ENCODE data around the gene JRKL.

The JRKL gene

GRCh38 chr11:96389720-96390487, at the start of gene JRKL, which contains the start of gene CCDC82:
JRKL (plus strand) TSS chr11:96390013; CDS start chr11:96390650, 637 bp downstream.
CCDC82 (minus strand) TSS chr11:96389912; CDS start chr11:96384747, 5,165 bp downstream.
- peak; percentile 65 for DNase-seq

DNA sequence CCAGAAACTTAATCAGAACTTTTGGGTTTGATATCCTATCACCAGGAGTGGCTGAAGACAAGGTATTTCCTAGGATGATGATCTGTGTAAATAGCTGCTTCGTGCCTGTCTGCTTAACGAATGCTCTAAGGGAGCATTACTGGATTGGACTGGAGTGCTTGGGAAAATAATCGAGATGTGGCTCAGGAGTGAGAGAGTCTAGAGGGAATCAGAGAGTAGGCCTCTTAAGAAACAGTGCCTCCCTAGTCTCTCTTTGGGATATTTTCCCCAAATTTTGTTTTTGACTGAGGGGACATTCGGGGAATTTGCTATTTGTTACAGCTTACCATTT, 49.3 kb upstream of the JRKL start:
- DNase-seq: no peak

GRCh38 chr11:96341211-96342013, 48.4 kb upstream of the JRKL start:
- no peak for DNase-seq

GRCh38 chr11:96342014-96342960, 47.5 kb upstream of the JRKL start:
- DNase-seq: no peak

DNA sequence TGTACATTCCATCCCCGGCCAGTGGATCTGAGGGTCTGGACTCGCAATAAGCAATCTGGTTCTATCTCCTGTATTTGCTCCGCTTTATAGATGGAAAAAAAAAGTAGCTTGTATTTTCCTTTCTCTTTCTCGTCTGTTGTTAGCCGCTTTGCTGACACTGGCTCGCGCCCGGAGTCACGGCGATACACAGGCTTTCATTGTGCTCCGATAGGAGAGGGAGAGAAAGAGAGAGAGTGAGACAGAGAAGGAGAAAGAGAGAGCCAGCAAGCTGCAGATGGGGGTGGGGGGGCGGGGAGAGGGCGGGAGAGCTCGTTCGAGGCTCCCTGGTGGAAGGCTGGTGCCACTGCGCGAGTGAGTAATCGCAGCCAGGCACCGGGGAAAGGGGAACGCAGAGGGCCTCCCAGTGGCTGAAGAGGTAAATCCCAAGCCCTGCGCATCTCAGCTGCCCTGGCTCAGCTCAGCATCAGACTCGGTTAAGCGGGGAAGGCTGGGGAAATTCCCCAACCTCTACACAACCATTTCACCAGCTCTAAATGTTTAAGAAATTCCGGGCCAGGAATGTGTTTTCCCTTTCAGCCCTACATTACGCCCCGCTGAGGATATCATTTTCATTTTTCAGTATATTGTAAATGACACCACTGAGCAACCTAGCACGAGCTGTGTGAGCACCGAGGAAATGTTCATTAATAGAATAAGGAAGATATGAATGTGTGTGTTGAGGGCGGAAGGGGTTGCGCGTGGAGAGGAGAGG, 46.7 kb upstream of the JRKL start, which contains the start of gene MAML2:
Gene MAML2, minus strand, starts transcription at position 235 of the 751 bp plus-strand sequence. CDS start 1,300 bp downstream, outside the sequence.
- no peak for DNase-seq

DNA sequence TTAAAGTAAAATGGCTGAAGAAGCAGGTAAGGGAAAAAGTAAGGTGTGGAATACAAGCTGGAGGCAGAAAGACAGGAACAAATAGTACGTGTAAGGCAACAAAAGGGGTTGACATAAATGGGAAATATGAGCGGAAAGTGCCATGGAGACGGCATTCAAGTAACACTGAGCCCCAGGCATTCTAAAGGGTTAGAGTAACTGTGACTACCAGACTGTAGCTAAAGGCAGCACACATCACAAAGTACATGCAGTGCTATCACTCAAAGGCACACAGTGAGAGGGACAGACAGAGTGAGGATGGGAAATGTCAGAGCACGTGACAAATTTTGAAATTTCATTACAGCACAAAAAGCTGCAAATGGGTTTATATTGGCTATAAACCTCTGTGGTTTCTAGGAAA, 33.0 kb upstream of the JRKL start:
- DNase-seq: no peak

DNA sequence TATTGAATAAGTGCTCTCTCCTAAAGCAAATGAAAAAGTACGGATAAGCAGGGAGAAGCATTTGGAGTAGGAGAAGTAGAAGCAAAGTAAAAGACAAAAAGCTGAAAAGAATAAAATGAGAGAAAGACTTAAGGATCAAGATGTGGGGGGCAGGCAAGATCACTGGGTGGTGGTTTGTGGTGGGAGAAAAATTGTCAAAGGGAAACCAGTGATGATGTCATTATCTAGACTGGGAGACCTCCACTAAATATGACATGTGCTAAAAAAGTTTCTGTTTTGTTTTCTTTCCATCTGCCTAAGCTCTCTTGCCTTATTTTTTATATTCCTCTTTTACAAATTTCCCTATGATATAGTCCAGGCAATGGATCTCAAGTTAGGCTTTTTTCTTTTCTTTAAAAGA, 32.0 kb upstream of the JRKL start:
- DNase-seq: no peak

- no peak for DNase-seq
Observed at GRCh38 chr11:96358321-96358720, 31.5 kb upstream of the JRKL start.

- DNase-seq: no peak
Observed at GRCh38 chr11:96361778-96362177, 28.0 kb upstream of the JRKL start.

- DNase-seq: no peak
Observed at GRCh38 chr11:96365493-96365892, 24.3 kb upstream of the JRKL start.

DNA sequence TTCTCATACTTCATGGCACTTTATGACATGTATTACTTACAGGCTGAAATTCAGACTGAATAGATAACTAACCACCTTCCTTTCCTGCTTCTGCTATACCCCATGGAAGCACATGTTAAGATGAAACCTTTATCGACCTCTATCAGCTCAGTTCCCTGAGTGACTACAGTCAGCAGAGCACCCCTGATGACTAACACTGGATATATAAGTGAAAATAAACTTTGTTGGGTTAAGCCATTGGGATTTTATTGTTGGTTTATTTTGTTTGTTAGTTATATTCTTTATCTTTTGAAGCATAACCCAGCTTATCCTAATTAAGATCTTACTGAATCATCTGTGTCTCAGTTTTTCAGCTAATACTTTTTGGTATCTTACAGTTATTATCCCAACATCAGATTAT, 23.8 kb upstream of the JRKL start:
- DNase-seq: no peak

DNA sequence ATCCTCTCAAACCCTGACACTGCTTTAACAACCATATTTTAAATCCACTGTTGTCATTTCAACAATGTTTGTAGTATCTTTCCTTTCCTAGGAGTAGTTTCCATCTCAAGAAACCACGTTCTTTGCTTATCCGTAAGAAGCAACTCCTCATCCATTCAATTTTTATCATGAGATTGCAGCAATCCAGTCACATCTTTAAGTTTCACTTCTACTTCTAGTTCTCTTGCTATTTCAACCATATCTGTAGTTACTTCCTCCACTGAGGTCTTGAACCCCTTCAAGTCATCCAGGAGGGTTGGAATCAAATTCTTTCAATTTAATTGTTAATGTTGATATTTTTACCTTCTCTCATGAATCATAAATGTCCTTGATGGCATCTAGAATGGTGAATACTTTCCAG, 22.5 kb upstream of the JRKL start:
- no peak for DNase-seq

GRCh38 chr11:96373826-96374225, 16.0 kb upstream of the JRKL start:
- DNase-seq: no peak

DNA sequence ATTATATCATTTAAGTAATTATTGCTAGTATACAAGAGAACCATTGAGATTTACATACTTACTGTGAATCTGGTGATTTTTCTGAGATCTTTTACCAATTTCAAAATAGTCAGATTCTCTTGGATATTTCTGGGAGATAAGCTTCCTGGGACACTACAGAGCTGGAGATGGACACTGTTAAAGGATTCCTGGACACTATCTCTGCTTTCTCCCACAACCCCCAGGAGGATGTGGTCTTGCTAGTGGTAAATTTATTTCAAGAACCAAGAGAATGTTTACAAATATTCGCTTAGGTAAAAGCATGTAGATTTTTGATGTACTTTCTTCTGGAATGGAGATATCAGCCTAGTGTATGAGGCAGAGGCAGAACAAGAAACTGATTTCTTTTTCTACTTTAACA, 13.0 kb upstream of the JRKL start:
- DNase-seq: no peak

DNA sequence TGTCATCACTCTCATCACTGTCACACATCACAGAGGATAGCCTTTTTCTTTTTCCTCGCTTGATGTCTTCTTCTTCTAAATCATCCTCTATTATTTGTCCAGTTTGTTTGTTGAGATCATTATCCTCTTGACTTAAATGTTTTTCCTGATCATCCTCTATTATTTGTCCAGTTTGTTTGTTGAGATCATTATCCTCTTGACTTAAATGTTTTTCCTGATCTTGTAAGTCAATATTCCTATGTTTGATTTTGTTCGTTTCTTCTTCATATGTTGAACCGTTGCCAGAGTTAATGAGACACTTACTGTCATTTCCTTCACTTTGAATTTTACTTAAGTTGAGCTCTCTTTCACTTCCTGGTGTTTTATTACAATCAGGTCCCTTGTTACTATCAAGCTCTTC, 5.7 kb upstream of the JRKL start:
- DNase-seq: peak; percentile 6

DNA sequence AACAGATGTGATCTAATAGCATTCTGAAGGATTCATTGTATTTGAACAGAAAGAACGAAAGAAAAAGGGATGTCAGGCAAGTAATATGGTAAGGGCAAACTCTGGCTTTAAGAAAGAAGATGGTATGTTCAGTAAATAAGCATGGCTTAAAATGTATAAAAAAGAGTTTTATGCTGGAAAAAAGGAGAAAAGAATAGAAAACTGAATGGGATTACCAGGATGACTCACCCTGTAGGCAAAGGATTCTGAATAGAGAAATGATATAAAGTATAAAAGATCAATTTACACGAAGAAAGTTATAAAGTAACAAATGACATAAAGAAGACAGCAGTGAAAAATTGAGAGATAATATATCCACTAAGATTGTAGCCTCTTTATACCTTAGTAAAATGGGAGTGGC, 4.6 kb upstream of the JRKL start:
- DNase-seq: no peak

GRCh38 chr11:96388891-96389719, 708 bp upstream of the JRKL start:
- DNase-seq: no peak

DNA sequence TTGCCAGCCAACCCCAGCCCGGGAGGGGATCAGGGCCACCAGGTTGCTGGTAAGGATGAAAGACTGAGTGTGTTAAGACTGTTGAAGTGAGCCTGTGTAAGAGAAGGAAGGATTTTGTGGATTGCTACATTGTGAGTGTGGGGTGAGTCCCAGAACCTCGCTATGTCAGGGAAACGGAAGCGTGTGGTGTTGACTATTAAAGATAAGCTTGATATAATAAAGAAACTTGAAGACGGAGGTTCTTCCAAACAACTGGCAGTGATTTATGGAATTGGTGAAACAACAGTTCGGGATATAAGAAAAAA, 627 bp downstream of the JRKL start:
- DNase-seq: no peak

GRCh38 chr11:96391698-96392307, 2.0 kb downstream of the JRKL start:
- no peak for DNase-seq

GRCh38 chr11:96393753-96394348, 4.0 kb downstream of the JRKL start:
- DNase-seq: no peak

DNA sequence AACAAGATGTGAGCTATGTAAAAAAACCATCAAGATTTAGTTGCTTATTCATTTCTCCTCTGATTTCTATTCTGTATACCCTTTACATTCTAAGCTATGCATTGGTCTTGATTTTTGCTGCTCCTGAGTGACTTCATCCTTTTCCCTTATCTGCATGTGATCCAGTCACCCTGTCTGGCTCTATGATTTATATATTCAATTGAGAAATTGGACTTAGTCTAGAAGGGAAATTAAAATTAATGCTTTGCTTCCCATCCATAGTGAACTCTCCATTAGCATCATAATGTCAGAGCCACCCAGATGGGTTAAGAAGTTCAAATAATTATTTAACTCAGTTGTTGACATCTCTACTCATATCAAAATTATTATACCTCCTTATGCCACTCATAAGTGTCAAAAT, 5.0 kb downstream of the JRKL start:
- no peak for DNase-seq

Measured in NCI-H2029 treated with DMSO at 0.1 percent for 48 hours (cell line).